ENCODE measurements around the gene GLRB.

- TF ChIP-seq, protein P1, sequence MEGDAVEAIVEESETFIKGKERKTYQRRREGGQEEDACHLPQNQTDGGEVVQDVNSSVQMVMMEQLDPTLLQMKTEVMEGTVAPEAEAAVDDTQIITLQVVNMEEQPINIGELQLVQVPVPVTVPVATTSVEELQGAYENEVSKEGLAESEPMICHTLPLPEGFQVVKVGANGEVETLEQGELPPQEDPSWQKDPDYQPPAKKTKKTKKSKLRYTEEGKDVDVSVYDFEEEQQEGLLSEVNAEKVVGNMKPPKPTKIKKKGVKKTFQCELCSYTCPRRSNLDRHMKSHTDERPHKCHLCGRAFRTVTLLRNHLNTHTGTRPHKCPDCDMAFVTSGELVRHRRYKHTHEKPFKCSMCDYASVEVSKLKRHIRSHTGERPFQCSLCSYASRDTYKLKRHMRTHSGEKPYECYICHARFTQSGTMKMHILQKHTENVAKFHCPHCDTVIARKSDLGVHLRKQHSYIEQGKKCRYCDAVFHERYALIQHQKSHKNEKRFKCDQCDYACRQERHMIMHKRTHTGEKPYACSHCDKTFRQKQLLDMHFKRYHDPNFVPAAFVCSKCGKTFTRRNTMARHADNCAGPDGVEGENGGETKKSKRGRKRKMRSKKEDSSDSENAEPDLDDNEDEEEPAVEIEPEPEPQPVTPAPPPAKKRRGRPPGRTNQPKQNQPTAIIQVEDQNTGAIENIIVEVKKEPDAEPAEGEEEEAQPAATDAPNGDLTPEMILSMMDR (conservative IDR thresholded peaks at IDR 0.05; ENCODE audit: low read depth, low read length) = peak; percentile 67
- no peak for TF ChIP-seq EZH2 (IDR thresholded peaks at IDR 0.05; ENCODE audit: borderline replicate concordance, low read depth, low read length, poor library complexity, severe bottlenecking)
Observed at GRCh38 chr4:157128395-157128794, 52.4 kb downstream of the GLRB start.

All from A673 (cell line).